Renal pelvis (tissue), 4 donors: ENCODE measurements around the gene PTCH2. TPM values are rescaled to one million over a fixed set of nuclear protein-coding genes. Genes with fewer than 3 reads are reported as not detected.
A peak's percentile ranks its signal among the peaks of the same experiment; 100 is the strongest.
"Not testable (repeated sequence)": the region's sequence is repeated elsewhere in the genome, so short reads cannot be mapped to it uniquely, and the experiment has no call there.

ENCODE experiments used
- DNase-seq: peaks from one replicate; pipeline ENCODE4 v3.0.0-alpha.2; 2013
- polyA plus RNA-seq, 3 donors: library from polyadenylated mRNA; unstranded; fragments of 120-200 nt; gene quantifications; one replicate each; pipeline ENCODE4 v1.2.1, GENCODE V29; 2013; ENCODE audit not compliant: insufficient read length in 3 of 3

PTCH2 gene
- polyA plus RNA-seq, 3 donors = 5.4 to 7.7 (median 6.9) TPM

- no peak for DNase-seq
Observed at GRCh38 chr1:44847845-44848244, 4.8 kb upstream of the PTCH2 start.

GRCh38 chr1:44846985-44847384 lies 3.9 kb upstream of the PTCH2 start:
- DNase-seq = no peak

- no peak for DNase-seq
Observed at GRCh38 chr1:44842486-44842861, 579 bp downstream of the PTCH2 start.

- no peak for DNase-seq
Observed at GRCh38 chr1:44839576-44839975, 3.5 kb downstream of the PTCH2 start.

- DNase-seq = not testable (repeated sequence)
Observed at GRCh38 chr1:44838294-44838693, 4.8 kb downstream of the PTCH2 start.

- DNase-seq = peak; percentile 74
Observed at GRCh38 chr1:44835738-44836675, 7.0 kb downstream of the PTCH2 start.

GRCh38 chr1:44834328-44834727 lies 8.7 kb downstream of the PTCH2 start:
- no peak for DNase-seq

- no peak for DNase-seq
Observed at GRCh38 chr1:44832056-44832705, 10.9 kb downstream of the PTCH2 start.

GRCh38 chr1:44831516-44831915 lies 11.5 kb downstream of the PTCH2 start:
- no peak for DNase-seq

GRCh38 chr1:44830900-44831304 lies 12.2 kb downstream of the PTCH2 start:
- DNase-seq = no peak

GRCh38 chr1:44829506-44830384 lies 13.3 kb downstream of the PTCH2 start:
- no peak for DNase-seq

- no peak for DNase-seq
Observed at GRCh38 chr1:44828841-44829440, 14.1 kb downstream of the PTCH2 start.

GRCh38 chr1:44828003-44828651 lies 14.9 kb downstream of the PTCH2 start:
- no peak for DNase-seq

GRCh38 chr1:44827197-44828002 lies 15.7 kb downstream of the PTCH2 start:
- DNase-seq = no peak

GRCh38 chr1:44826375-44827196 lies 16.5 kb downstream of the PTCH2 start:
- DNase-seq = no peak

- DNase-seq = not testable (repeated sequence)
Observed at GRCh38 chr1:44824392-44824791, 18.7 kb downstream of the PTCH2 start.

- DNase-seq = no peak
Observed at GRCh38 chr1:44822981-44823451, 20.0 kb downstream of the PTCH2 start.

GRCh38 chr1:44822131-44822701 lies 20.8 kb downstream of the PTCH2 start:
- no peak for DNase-seq

GRCh38 chr1:44821240-44821715 lies 21.8 kb downstream of the PTCH2 start:
- no peak for DNase-seq
